A549 (cell line): Measurements from ENCODE around the gene RPL31. TPM values are rescaled to one million over a fixed set of nuclear protein-coding genes. Genes with fewer than 3 reads are reported as not detected.

Experiments
- ATAC-seq, 2 experiments: fragments of 200-7000 bp in 1 of 2; fragments of >200 bp in 1 of 2; cut with Nextera tagmentation in 1 of 2; cut with Tn5 transposase in 1 of 2; 3 replicates each; pipeline versions ENCODE4 v1.8.0 to v1.9.1; 2018 to 2020; ENCODE audit warnings: mild to moderate bottlenecking in 1 of 2, moderate library complexity in 1 of 2
- CTCF ChIA-PET: fragments of 300-600 bp; sonication (Branson Sonifier 250); formaldehyde crosslinking; extraction: SDS; loops from one replicate; lab custom pipeline; 2021; ENCODE audit warnings: antibody characterized with exemption, inconsistent platforms; lab: Yijun Ruan, JAX
- POLR2A ChIA-PET: fragments of 350-600 bp; formaldehyde crosslinking; extraction: SDS; loops from one replicate; lab custom pipeline; 2021; ENCODE audit warnings: antibody characterized with exemption, inconsistent platforms; lab: Yijun Ruan, JAX
- DNase-seq, 2 experiments: peaks; one replicate each; pipeline versions ENCODE4 v3.0.0 to v3.0.0-alpha.2; 2011 to 2016; ENCODE audit warnings: low read depth in 1 of 2, low spot score in 1 of 2
- FAIRE-seq: peaks from 2 replicates; lab custom pipeline; 2011; peaks lifted over from hg19 to GRCh38; lab: Jason Lieb, UNC
- H3K27ac ChIP-seq, 2 experiments: fragments of >200 bp; sonication (Bioruptor Twin); formaldehyde crosslinking; 3 replicates each; pipeline ENCODE4 v1.5.1; 2016 to 2017
- H3K4me1 ChIP-seq: fragments of >200 bp; sonication (Bioruptor Twin); formaldehyde crosslinking; 3 replicates; pipeline ENCODE4 v1.6.1; 2016
- H3K4me2 ChIP-seq: fragments of >200 bp; sonication (Bioruptor Twin); formaldehyde crosslinking; 3 replicates; pipeline ENCODE4 v1.6.1; 2016
- H3K4me3 ChIP-seq: fragments of >200 bp; sonication (Bioruptor Twin); formaldehyde crosslinking; 3 replicates; pipeline ENCODE4 v1.5.1; 2016
- H3K9me3 ChIP-seq: fragments of >200 bp; sonication (Bioruptor Twin); formaldehyde crosslinking; 3 replicates; pipeline ENCODE4 v1.6.1; 2016
- CHD4 ChIP-seq: fragments of 200-600 bp; sonication (generic); IDR thresholded peaks from 2 replicates; pipeline ENCODE4 v1.6.1; 2016; ENCODE audit warnings: antibody characterized with exemption, mild to moderate bottlenecking, borderline replicate concordance
- CTCF ChIP-seq: fragments of >200 bp; sonication (Bioruptor Twin); formaldehyde crosslinking; IDR thresholded peaks from 3 replicates; pipeline ENCODE4 v1.5.1; 2016
- EHF ChIP-seq: fragments of 250-450 bp; sonication (Bioruptor Pico); IDR thresholded peaks from 2 replicates; pipeline ENCODE4 v1.5.0; 2020; ENCODE audit warnings: mild to moderate bottlenecking
- EHMT2 ChIP-seq: fragments of 200-600 bp; sonication (generic); IDR thresholded peaks from 2 replicates; pipeline ENCODE4 v1.6.1; 2016; ENCODE audit warnings: antibody characterized with exemption, low read depth, mild to moderate bottlenecking, moderate library complexity
- FOSL2 ChIP-seq, 2 experiments: fragments of 450-650 bp in 1 of 2; fragments of >200 bp in 1 of 2; sonication (Bioruptor Twin) in 1 of 2; formaldehyde crosslinking; IDR thresholded peaks; 2 replicates each; pipeline versions ENCODE4 v1.5.0 to v1.6.1; 2016 to 2020; ENCODE audit warnings: mild to moderate bottlenecking in 1 of 2, moderate library complexity in 1 of 2
- HDAC2 ChIP-seq: fragments of 200-600 bp; sonication (generic); IDR thresholded peaks from 2 replicates; pipeline ENCODE4 v1.6.1; 2016
- HOXB13 ChIP-seq: fragments of 250-450 bp; sonication (Bioruptor Pico); IDR thresholded peaks from 2 replicates; pipeline ENCODE4 v1.5.0; 2020; ENCODE audit warnings: low read depth, mild to moderate bottlenecking, moderate library complexity
- NFE2L2 ChIP-seq: fragments of 150-350 bp; conservative IDR thresholded peaks from 2 replicates; pipeline ENCODE4 v1.6.1; 2014; ENCODE audit warnings: low read length
- NPAS2 ChIP-seq: fragments of 250-450 bp; sonication (Bioruptor Pico); IDR thresholded peaks from 2 replicates; pipeline ENCODE4 v1.8.0; 2022; ENCODE audit warnings: mild to moderate bottlenecking, moderate library complexity, borderline replicate concordance
- POLR2A ChIP-seq: IDR thresholded peaks from 2 replicates; pipeline ENCODE4 v1.6.1; 2012; ENCODE audit warnings: mild to moderate bottlenecking, low read length
- POLR2AphosphoS2 ChIP-seq: conservative IDR thresholded peaks from 2 replicates; pipeline ENCODE4 v1.6.1; 2012; ENCODE audit warnings: low read length, improper control_type of control experiment, inconsistent platforms
- RARB ChIP-seq: fragments of 250-450 bp; sonication (Bioruptor Pico); IDR thresholded peaks from 2 replicates; pipeline ENCODE4 v1.8.0; 2021; ENCODE audit warnings: mild to moderate bottlenecking, moderate library complexity
- ZFP36 ChIP-seq: fragments of 450-650 bp; IDR thresholded peaks from 2 replicates; pipeline ENCODE4 v1.6.1; 2014; ENCODE audit warnings: borderline replicate concordance; ENCODE audit not compliant: partially characterized antibody
- WGBS: methylation state at CpG from one replicate; pipeline ENCODE4 v1.1.6; 2017; ENCODE audit errors: missing lambda C conversion rate; 5-methylcytosine and 5-hydroxymethylcytosine counted together
- polyA plus RNA-seq, 4 experiments: library from polyadenylated mRNA; depleted of rRNA in 3 of 4; stranded (reverse); fragments of >200 nt; fragmentation: RNase III in 1 of 4; extraction: RNeasy Plus Mini Kit Qiagen cat#74134 plus additional on column Dnase treatment in 1 of 4; gene quantifications; 2 replicates in 3 of 4; 3 replicates in 1 of 4; pipeline ENCODE4 v1.2.3, GENCODE V29; 2011 to 2017
- TF ChIP-seq, protein P1 (sequence below): IDR thresholded peaks from 2 replicates; pipeline ENCODE4 v1.6.1; 2012
- TF ChIP-seq, protein P2 (sequence below): fragments of 250-450 bp; sonication (Bioruptor Pico); IDR thresholded peaks from 2 replicates; pipeline ENCODE4 v1.5.0; 2020; ENCODE audit warnings: low read depth, mild to moderate bottlenecking, moderate library complexity
- TF ChIP-seq, protein P3 (sequence below): fragments of 450-650 bp; IDR thresholded peaks from 2 replicates; pipeline ENCODE4 v1.6.1; 2014; ENCODE audit warnings: antibody characterized with exemption
- TF ChIP-seq, protein P4 (sequence below): IDR thresholded peaks from 2 replicates; pipeline ENCODE4 v1.6.1; 2012; ENCODE audit warnings: low read depth, borderline replicate concordance

The RPL31 gene
- polyA plus RNA-seq, 2 of the 4 experiments (the other 2 are of a cell fraction), result 1,803 to 2,064 TPM

GRCh38 chr2:100993294-100993693 is 8.8 kb upstream of the RPL31 start:
- WGBS, result 93% methylated on average over 17 of the region's 17 CpGs
- no peaks in the 10 kb centered on the region for H3K9me3 ChIP-seq
- no peaks in the 10 kb centered on the region for H3K4me1 ChIP-seq
- ChIA-PET POLR2A (no interaction called here), CTCF (interaction anchor here (1.1 to 1.9 kb wide), 3 partner anchors 90 to 387 kb away, joined by 3 to 4 read pairs (median 3); no protein-coding TSS in a partner anchor)
- H3K4me3 ChIP-seq, result no peak overlapping the region
- TF ChIP-seq NPAS2 (CRISPR knock-in tag) (no peak), RARB (CRISPR knock-in tag) (no peak), EHF (no peak), ZFP36 (no peak), POLR2A (no peak), HDAC2 (no peak), FOSL2 (IDR thresholded peaks at IDR 0.05) (no peak), FOSL2 (CRISPR knock-in tag; IDR thresholded peaks at IDR 0.05) (no peak), NFE2L2 (no peak), CHD4 (no peak), EHMT2 (no peak)
- TF ChIP-seq, protein P1, sequence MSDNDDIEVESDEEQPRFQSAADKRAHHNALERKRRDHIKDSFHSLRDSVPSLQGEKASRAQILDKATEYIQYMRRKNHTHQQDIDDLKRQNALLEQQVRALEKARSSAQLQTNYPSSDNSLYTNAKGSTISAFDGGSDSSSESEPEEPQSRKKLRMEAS, result no peak
- TF ChIP-seq, protein P2, sequence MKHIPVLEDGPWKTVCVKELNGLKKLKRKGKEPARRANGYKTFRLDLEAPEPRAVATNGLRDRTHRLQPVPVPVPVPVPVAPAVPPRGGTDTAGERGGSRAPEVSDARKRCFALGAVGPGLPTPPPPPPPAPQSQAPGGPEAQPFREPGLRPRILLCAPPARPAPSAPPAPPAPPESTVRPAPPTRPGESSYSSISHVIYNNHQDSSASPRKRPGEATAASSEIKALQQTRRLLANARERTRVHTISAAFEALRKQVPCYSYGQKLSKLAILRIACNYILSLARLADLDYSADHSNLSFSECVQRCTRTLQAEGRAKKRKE, result no peak
- TF ChIP-seq, protein P3, sequence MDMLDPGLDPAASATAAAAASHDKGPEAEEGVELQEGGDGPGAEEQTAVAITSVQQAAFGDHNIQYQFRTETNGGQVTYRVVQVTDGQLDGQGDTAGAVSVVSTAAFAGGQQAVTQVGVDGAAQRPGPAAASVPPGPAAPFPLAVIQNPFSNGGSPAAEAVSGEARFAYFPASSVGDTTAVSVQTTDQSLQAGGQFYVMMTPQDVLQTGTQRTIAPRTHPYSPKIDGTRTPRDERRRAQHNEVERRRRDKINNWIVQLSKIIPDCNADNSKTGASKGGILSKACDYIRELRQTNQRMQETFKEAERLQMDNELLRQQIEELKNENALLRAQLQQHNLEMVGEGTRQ, result no peak
- TF ChIP-seq, protein P4, sequence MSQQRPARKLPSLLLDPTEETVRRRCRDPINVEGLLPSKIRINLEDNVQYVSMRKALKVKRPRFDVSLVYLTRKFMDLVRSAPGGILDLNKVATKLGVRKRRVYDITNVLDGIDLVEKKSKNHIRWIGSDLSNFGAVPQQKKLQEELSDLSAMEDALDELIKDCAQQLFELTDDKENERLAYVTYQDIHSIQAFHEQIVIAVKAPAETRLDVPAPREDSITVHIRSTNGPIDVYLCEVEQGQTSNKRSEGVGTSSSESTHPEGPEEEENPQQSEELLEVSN, result no peak
- no peak overlapping the region for H3K27ac ChIP-seq
- no peak for DNase-seq
- FAIRE-seq, result no peak
- H3K4me2 ChIP-seq, result no peak overlapping the region
- ATAC-seq, result no peak

DNA sequence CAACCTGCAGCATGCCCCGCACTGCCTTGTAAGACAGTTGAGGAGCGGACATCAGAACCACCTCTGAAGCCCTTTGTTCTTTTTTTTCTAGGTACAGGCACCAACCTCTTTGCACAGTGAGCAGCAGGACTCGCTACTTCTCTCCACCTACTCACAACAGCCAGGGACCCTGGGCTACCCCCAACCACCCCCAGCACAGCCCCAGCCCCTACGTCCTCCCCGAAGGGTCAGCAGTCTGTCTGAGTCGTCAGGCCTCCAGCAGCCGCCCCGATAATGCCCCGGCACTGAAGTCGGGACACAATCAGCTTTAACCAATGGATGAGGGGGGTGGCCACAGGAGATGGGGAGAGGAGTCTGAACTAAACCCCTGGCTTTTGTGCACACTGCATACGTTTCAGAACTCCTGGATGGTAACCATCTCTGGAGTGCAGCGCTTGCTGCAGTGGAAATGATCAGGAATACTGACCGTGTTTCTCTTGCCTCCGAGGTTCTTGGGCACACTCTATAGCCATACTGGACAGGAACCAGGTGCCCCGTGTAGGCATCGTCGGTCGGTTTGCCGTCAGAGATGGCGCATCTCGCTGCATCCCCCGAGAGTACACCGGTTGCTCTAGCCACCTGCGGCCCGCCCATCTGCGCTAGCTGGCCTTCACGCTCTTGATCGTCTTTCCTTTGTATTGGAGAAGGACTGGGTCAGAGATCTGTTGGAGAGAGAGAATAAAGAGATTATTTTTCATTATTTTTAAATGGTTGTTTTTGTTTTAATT is 6.6 kb upstream of the RPL31 start:
- no peak overlapping the region for H3K27ac ChIP-seq
- no peak for TF ChIP-seq CTCF
- no peak for TF ChIP-seq POLR2AphosphoS2
- TF ChIP-seq HOXB13, result no peak
- TF ChIP-seq EHF, result no peak
- POLR2A ChIA-PET, result no interaction called here

More for the DNA sequence above, 6.6 kb upstream of the RPL31 start:
- WGBS, result 88% methylated on average over 25 of the region's 28 CpGs
- ATAC-seq, result no peak
- no peak for FAIRE-seq
- Histone ChIP-seq H3K4me2 (no peak overlapping the region), H3K4me3 (no peak overlapping the region), H3K4me1 (no peaks in the 10 kb centered on the region), H3K9me3 (no peaks in the 10 kb centered on the region)
- CTCF ChIA-PET, result interaction anchor here (1.1 to 2.7 kb wide), 4 partner anchors 91 to 388 kb away, joined by 3 to 9 read pairs (median 4); no protein-coding TSS in a partner anchor
- DNase-seq, result no peak
